Measurements from ENCODE around the gene DNER.

GRCh38 chr2:229350883-229351282 lies 363.5 kb downstream of the DNER start:
- TF ChIP-seq POLR2A (IDR thresholded peaks at IDR 0.05) (no peak), CTCF (IDR thresholded peaks at IDR 0.05) (no peak)
